H9 (cell line): ENCODE measurements around the gene LDB3. TPM values are rescaled to one million over a fixed set of nuclear protein-coding genes. Genes with fewer than 3 reads are reported as not detected.
A peak's percentile ranks its signal among the peaks of the same experiment; 100 is the strongest.

Source experiments
- DNase-seq: peaks from one replicate; pipeline ENCODE4 v3.0.0-alpha.2; 2017
- H2AFZ ChIP-seq: one replicate; pipeline ENCODE4 v1.6.1; 2013; ENCODE audit warnings: mild to moderate bottlenecking, low read length, control low read depth, moderate library complexity
- H2AK5ac ChIP-seq: 2 replicates; pipeline ENCODE4 v1.6.1; 2013; ENCODE audit warnings: low read length, control low read depth, mixed read lengths; ENCODE audit not compliant: insufficient read length
- H2BK120ac ChIP-seq: one replicate; pipeline ENCODE4 v1.6.1; 2013; ENCODE audit warnings: low read depth, mild to moderate bottlenecking, low read length, control low read depth, inconsistent platforms; ENCODE audit not compliant: poor library complexity, severe bottlenecking
- H2BK12ac ChIP-seq: 2 replicates; pipeline ENCODE4 v1.6.1; 2013; ENCODE audit warnings: low read length, control low read depth, mixed read lengths, low read depth; ENCODE audit not compliant: insufficient read length
- H2BK15ac ChIP-seq: 2 replicates; pipeline ENCODE4 v1.6.1; 2013; ENCODE audit warnings: low read depth, low read length, control low read depth
- H2BK20ac ChIP-seq: one replicate; pipeline ENCODE4 v1.6.1; 2013; ENCODE audit warnings: low read depth, mild to moderate bottlenecking, low read length, control low read depth, inconsistent platforms; ENCODE audit not compliant: poor library complexity, severe bottlenecking
- H2BK5ac ChIP-seq: 2 replicates; pipeline ENCODE4 v1.6.1; 2013; ENCODE audit warnings: low read length, control low read depth, mixed read lengths; ENCODE audit not compliant: insufficient read length
- H3K14ac ChIP-seq: 2 replicates; pipeline ENCODE4 v1.6.1; 2013; ENCODE audit warnings: low read length, control low read depth; ENCODE audit not compliant: insufficient read depth
- H3K18ac ChIP-seq: 2 replicates; pipeline ENCODE4 v1.6.1; 2013; ENCODE audit warnings: low read depth, mild to moderate bottlenecking, mixed read lengths, low read length, control low read depth; ENCODE audit not compliant: insufficient read length
- H3K23ac ChIP-seq: 2 replicates; pipeline ENCODE4 v1.6.1; 2013; ENCODE audit warnings: low read length, control low read depth, mixed read lengths, low read depth; ENCODE audit not compliant: insufficient read length
- H3K23me2 ChIP-seq: 2 replicates; pipeline ENCODE4 v1.6.1; 2013; ENCODE audit warnings: low read depth, mild to moderate bottlenecking, mixed read lengths, low read length, control low read depth; ENCODE audit not compliant: insufficient read length, poor library complexity, severe bottlenecking
- H3K27ac ChIP-seq: 2 replicates; pipeline ENCODE4 v1.5.1; 2013; ENCODE audit warnings: low read length, control low read depth, mixed read lengths, low read depth; ENCODE audit not compliant: insufficient read length
- H3K27me3 ChIP-seq: 2 replicates; pipeline ENCODE4 v1.6.1; 2013; ENCODE audit warnings: low read length, control low read depth, inconsistent platforms; ENCODE audit not compliant: insufficient read depth
- H3K4ac ChIP-seq: 2 replicates; pipeline ENCODE4 v1.6.1; 2013; ENCODE audit warnings: low read depth, mild to moderate bottlenecking, control low read depth, inconsistent platforms, low read length, moderate library complexity
- H3K4me1 ChIP-seq: 2 replicates; pipeline ENCODE4 v1.6.1; 2013; ENCODE audit warnings: low read length, control low read depth, inconsistent platforms; ENCODE audit not compliant: insufficient read depth
- H3K4me2 ChIP-seq: 2 replicates; pipeline ENCODE4 v1.6.1; 2013; ENCODE audit warnings: low read length, control low read depth, mixed read lengths; ENCODE audit not compliant: insufficient read length, insufficient read depth
- H3K56ac ChIP-seq: 2 replicates; pipeline ENCODE4 v1.6.1; 2013; ENCODE audit warnings: low read depth, mild to moderate bottlenecking, mixed read lengths, low read length, control low read depth; ENCODE audit not compliant: insufficient read length
- H3K79me1 ChIP-seq: 2 replicates; pipeline ENCODE4 v1.6.1; 2013; ENCODE audit warnings: low read depth, mild to moderate bottlenecking, moderate library complexity, low read length, control low read depth, inconsistent platforms; ENCODE audit not compliant: insufficient read depth, poor library complexity, severe bottlenecking
- H3K79me2 ChIP-seq: 2 replicates; pipeline ENCODE4 v1.6.1; 2013; ENCODE audit warnings: low read length, control low read depth, inconsistent platforms; ENCODE audit not compliant: insufficient read depth
- H3K9ac ChIP-seq: 2 replicates; pipeline ENCODE4 v1.6.1; 2013; ENCODE audit warnings: low read length, control low read depth, mixed read lengths; ENCODE audit not compliant: insufficient read length; ENCODE audit errors: extremely low read depth
- H3K9me3 ChIP-seq: one replicate; pipeline ENCODE4 v1.6.1; 2013; ENCODE audit warnings: low read depth, low read length, inconsistent platforms; ENCODE audit not compliant: control insufficient read depth
- H3T11ph ChIP-seq: one replicate; pipeline ENCODE4 v1.6.1; 2013; ENCODE audit warnings: mild to moderate bottlenecking, low read length, control low read depth, inconsistent platforms
- H4K20me1 ChIP-seq: one replicate; pipeline ENCODE4 v1.6.1; 2013; ENCODE audit not compliant: control insufficient read depth, insufficient read length, insufficient read depth
- H4K5ac ChIP-seq: 2 replicates; pipeline ENCODE4 v1.6.1; 2013; ENCODE audit warnings: low read depth, mild to moderate bottlenecking, mixed read lengths, low read length, control low read depth; ENCODE audit not compliant: insufficient read length
- H4K8ac ChIP-seq: replicated peaks from 2 replicates; pipeline ENCODE4 v1.6.1; 2013; ENCODE audit warnings: low read length, control low read depth, mixed read lengths, low read depth; ENCODE audit not compliant: insufficient read length
- H4K91ac ChIP-seq: 2 replicates; pipeline ENCODE4 v1.6.1; 2013; ENCODE audit warnings: low read depth, mild to moderate bottlenecking, moderate library complexity, mixed read lengths, low read length, control low read depth; ENCODE audit not compliant: insufficient read length
- H3K27ac Mint-ChIP-seq, 3 experiments: 2 replicates in 2 of 3; 3 replicates in 1 of 3; pipeline ENCODE4 v1.8.0; 2020 to 2021; ENCODE audit warnings: mixed read lengths in 3 of 3, mild to moderate bottlenecking in 1 of 3, moderate library complexity in 1 of 3
- H3K27me3 Mint-ChIP-seq: 2 replicates; pipeline ENCODE4 v1.8.0; 2021; ENCODE audit warnings: low read depth, mild to moderate bottlenecking, moderate library complexity, mixed read lengths
- H3K36me3 Mint-ChIP-seq, 3 experiments: 2 replicates in 2 of 3; 3 replicates in 1 of 3; pipeline ENCODE4 v1.8.0; 2020 to 2021; ENCODE audit warnings: low read depth in 3 of 3, mixed read lengths in 3 of 3; ENCODE audit not compliant: insufficient read depth in 1 of 3
- H3K4me1 Mint-ChIP-seq, 2 experiments: 2 replicates each; pipeline ENCODE4 v1.8.0; 2020; ENCODE audit warnings: mixed read lengths in 2 of 2
- H3K4me3 Mint-ChIP-seq, 2 experiments: 2 replicates in 1 of 2; 3 replicates in 1 of 2; pipeline ENCODE4 v1.8.0; 2020 to 2021; ENCODE audit warnings: mild to moderate bottlenecking in 2 of 2, mixed read lengths in 2 of 2, moderate library complexity in 1 of 2
- H3K9me3 Mint-ChIP-seq, 2 experiments: 2 replicates in 1 of 2; 3 replicates in 1 of 2; pipeline ENCODE4 v1.8.0; 2020; ENCODE audit warnings: mild to moderate bottlenecking in 2 of 2, mixed read lengths in 2 of 2, moderate library complexity in 1 of 2
- WGBS: extraction: QIAGEN DNeasy Blood & Tissue Kit; methylation state at CpG from one replicate; pipeline ENCODE4 v1.1.7; 2013; ENCODE audit warnings: missing lambda C conversion rate, low lambda C conversion rate, mixed read lengths; ENCODE audit not compliant: insufficient read length; ENCODE audit errors: extremely low coverage; 5-methylcytosine and 5-hydroxymethylcytosine counted together
- total RNA-seq: library from RNA; stranded (reverse); gene quantifications from 2 replicates; pipeline ENCODE4 v1.2.1, GENCODE V29; 2021
- TF ChIP-seq, protein P1 (sequence below): fragments of 200-600 bp; sonication (generic); conservative IDR thresholded peaks from 3 replicates; pipeline ENCODE4 v1.8.0; 2021; ENCODE audit warnings: antibody characterized with exemption, mild to moderate bottlenecking

The LDB3 gene
- total RNA-seq, 1 experiment from 2014 or later = 0.17 TPM

GRCh38 chr10:86658751-86659150 lies 9.6 kb upstream of the LDB3 start:
- Histone ChIP-seq H3K23me2 (no peaks in the 10 kb centered on the region), H3K4me2 (no peak overlapping the region), H2AFZ (no peak overlapping the region), H3K27me3 (no peaks in the 10 kb centered on the region), H3K18ac (no peak overlapping the region), H4K20me1 (no peaks in the 10 kb centered on the region), H3K4me1 (no peaks in the 10 kb centered on the region), H2AK5ac (no peak overlapping the region), H3K4ac (no peak overlapping the region), H3K79me1 (no peaks in the 10 kb centered on the region), H3T11ph (no peak overlapping the region), H2BK120ac (no peak overlapping the region), H2BK12ac (no peak overlapping the region), H2BK5ac (no peak overlapping the region), H4K91ac (no peak overlapping the region), H2BK20ac (no peak overlapping the region), H2BK15ac (no peak overlapping the region), H4K5ac (no peak overlapping the region), H3K23ac (no peak overlapping the region), H3K27ac (no peak overlapping the region), H3K56ac (no peak overlapping the region), H3K9ac (no peak overlapping the region), H3K9me3 (no peaks in the 10 kb centered on the region), H4K8ac (no peak overlapping the region), H3K79me2 (no peaks in the 10 kb centered on the region), H3K14ac (no peak overlapping the region; the same call in 1 of the 2 replicates)
- no peak overlapping the region for H3K4me3 Mint-ChIP-seq
- peaks cover 4 to 10% of the 10 kb centered on the region in 2 experiments; a peak in 2 of 4 replicates for H3K4me1 Mint-ChIP-seq
- no peaks in the 10 kb centered on the region for H3K9me3 Mint-ChIP-seq
- no peaks in the 10 kb centered on the region; the same call in 1 of the 2 replicates for H3K27me3 Mint-ChIP-seq
- WGBS = no CpG with 5 or more reads among the region's 3 CpGs
- no peak for DNase-seq
- TF ChIP-seq, protein P1, sequence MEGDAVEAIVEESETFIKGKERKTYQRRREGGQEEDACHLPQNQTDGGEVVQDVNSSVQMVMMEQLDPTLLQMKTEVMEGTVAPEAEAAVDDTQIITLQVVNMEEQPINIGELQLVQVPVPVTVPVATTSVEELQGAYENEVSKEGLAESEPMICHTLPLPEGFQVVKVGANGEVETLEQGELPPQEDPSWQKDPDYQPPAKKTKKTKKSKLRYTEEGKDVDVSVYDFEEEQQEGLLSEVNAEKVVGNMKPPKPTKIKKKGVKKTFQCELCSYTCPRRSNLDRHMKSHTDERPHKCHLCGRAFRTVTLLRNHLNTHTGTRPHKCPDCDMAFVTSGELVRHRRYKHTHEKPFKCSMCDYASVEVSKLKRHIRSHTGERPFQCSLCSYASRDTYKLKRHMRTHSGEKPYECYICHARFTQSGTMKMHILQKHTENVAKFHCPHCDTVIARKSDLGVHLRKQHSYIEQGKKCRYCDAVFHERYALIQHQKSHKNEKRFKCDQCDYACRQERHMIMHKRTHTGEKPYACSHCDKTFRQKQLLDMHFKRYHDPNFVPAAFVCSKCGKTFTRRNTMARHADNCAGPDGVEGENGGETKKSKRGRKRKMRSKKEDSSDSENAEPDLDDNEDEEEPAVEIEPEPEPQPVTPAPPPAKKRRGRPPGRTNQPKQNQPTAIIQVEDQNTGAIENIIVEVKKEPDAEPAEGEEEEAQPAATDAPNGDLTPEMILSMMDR = no peak
- H3K27ac Mint-ChIP-seq = peak overlapping the region in 1 of 3 experiments; percentile 39; a peak in 2 of 7 replicates
- no peaks in the 10 kb centered on the region for H3K36me3 Mint-ChIP-seq
